Measurements from ENCODE around the gene RGS19. TPM values are rescaled to one million over a fixed set of nuclear protein-coding genes. Genes with fewer than 3 reads are reported as not detected.

The RGS19 gene
- total and polyA plus RNA-seq, 2 of the 8 experiments (the other 6 are each of a cell fraction or from before 2014, with no cell fraction given), result 12.7 to 16.8 TPM

- H3K23me2 ChIP-seq (ENCODE audit: low read depth, low read length), result no peaks in the 10 kb centered on the region
- no peak overlapping the region for H2BK12ac ChIP-seq (ENCODE audit: low read depth, low read length)
- TF ChIP-seq CEBPB (IDR thresholded peaks at IDR 0.05; ENCODE audit: low read depth, low read length) (no peak), CBX8 (IDR thresholded peaks at IDR 0.05; ENCODE audit: borderline replicate concordance, low read depth, low read length) (no peak), GABPA (IDR thresholded peaks at IDR 0.05; ENCODE audit: borderline replicate concordance, insufficient read depth, low read length) (no peak), BRCA1 (IDR thresholded peaks at IDR 0.05; ENCODE audit: low read depth, low read length) (no peak), HDAC6 (IDR thresholded peaks at IDR 0.05; ENCODE audit: low read depth, low read length) (no peak), RAD21 (IDR thresholded peaks at IDR 0.05 in 1 of 2, conservative IDR thresholded peaks at IDR 0.05 in 1 of 2; ENCODE audit: low read depth in 2 of 2, low read length in 2 of 2) (no peak), E2F6 (IDR thresholded peaks at IDR 0.05) (no peak), RFX5 (IDR thresholded peaks at IDR 0.05; ENCODE audit: borderline replicate concordance, low read depth, low read length) (no peak), POLR2AphosphoS5 (IDR thresholded peaks at IDR 0.05; ENCODE audit: low read depth, low read length) (no peak), ZNF274 (IDR thresholded peaks at IDR 0.05; ENCODE audit: borderline replicate concordance, extremely low read depth, low read length) (no peak)
- H2BK5ac ChIP-seq (ENCODE audit: low read depth, low read length), result no peak overlapping the region
- H3K27ac ChIP-seq (ENCODE audit: low read depth, low read length), result no peak overlapping the region
- no peak overlapping the region for H4K91ac ChIP-seq (replicated peaks; ENCODE audit: insufficient read length, low read length)
- H3K79me2 ChIP-seq (ENCODE audit: control insufficient read depth in 1 of 2, insufficient read depth in 2 of 2, low read length in 2 of 2), result no peaks in the 10 kb centered on the region
- no peak overlapping the region for H3K14ac ChIP-seq (ENCODE audit: insufficient read length)
- no peak overlapping the region for H3K4ac ChIP-seq (replicated peaks; ENCODE audit: insufficient read length, low read depth, low read length)
- H3K79me1 ChIP-seq (ENCODE audit: low read depth, low read length), result no peaks in the 10 kb centered on the region
- no peak overlapping the region for H2BK20ac ChIP-seq (ENCODE audit: low read length)
- no peak overlapping the region for H2BK120ac ChIP-seq (replicated peaks; ENCODE audit: low read depth, low read length)
- 88% methylated on average over 10 of the region's 10 CpGs; no CpG with 5 or more reads in 1 of the 2 experiments for WGBS, 2 experiments (ENCODE audit: extremely low coverage in 1 of 2, insufficient coverage in 1 of 2, insufficient read length in 1 of 2, insufficient replicate concordance in 2 of 2, low coverage in 1 of 2, low lambda C conversion rate in 2 of 2, missing lambda C conversion rate in 1 of 2)
- no peaks in the 10 kb centered on the region for H3K9me3 ChIP-seq (ENCODE audit: insufficient read depth in 2 of 2, low read depth in 1 of 2, low read length in 1 of 2)
- H4K5ac ChIP-seq (ENCODE audit: insufficient read length, low read depth, low read length), result no peak overlapping the region
- H3K27me3 ChIP-seq (replicated peaks in 1 of 4; ENCODE audit: control insufficient read depth in 3 of 4, extremely low read depth in 1 of 4, insufficient read depth in 3 of 4, low read length in 3 of 4), result peaks cover under 1 to 14% (median 6%) of the 10 kb centered on the region in 4 experiments; a peak in 6 of 7 replicates
- H3K9ac ChIP-seq (replicated peaks in 1 of 4; ENCODE audit: extremely low read depth in 1 of 4, low read depth in 3 of 4, low read length in 3 of 4), result no peak overlapping the region
- peak overlapping the region; percentile 35; the same call in 1 of the 2 replicates for H4K8ac ChIP-seq (ENCODE audit: extremely low read depth, insufficient read depth, low read length)
- H3K23ac ChIP-seq (ENCODE audit: insufficient read length), result no peak overlapping the region
- no peak overlapping the region; the same call in 1 of the 2 replicates for H2AK5ac ChIP-seq (ENCODE audit: low read depth, low read length)
- no peak overlapping the region for H3K56ac ChIP-seq (replicated peaks; ENCODE audit: insufficient read length, low read depth, low read length)
- no peak for DNase-seq (ENCODE audit: low read depth in 1 of 2, low spot score in 2 of 2)
- ChIA-PET CTCF (ENCODE audit: partially characterized antibody) (interaction anchor here (1.0 to 4.5 kb wide), 5 partner anchors 12 to 52 kb away, joined by 3 to 28 read pairs (median 5); no protein-coding TSS in a partner anchor), POLR2A (ENCODE audit: partially characterized antibody) (no interaction called here)
- H3K4me2 ChIP-seq (ENCODE audit: insufficient read depth in 1 of 2, low read depth in 2 of 2, low read length in 2 of 2), result no peak overlapping the region
- no peak overlapping the region for H2BK15ac ChIP-seq (ENCODE audit: low read length)
- no peak overlapping the region for H2AFZ ChIP-seq (ENCODE audit: low read length)
- no peak overlapping the region for H3K18ac ChIP-seq (ENCODE audit: extremely low read depth, low read length)
- H4K20me1 ChIP-seq (replicated peaks in 1 of 2; ENCODE audit: control insufficient read depth in 1 of 2, insufficient read depth in 2 of 2, low read length in 2 of 2), result peaks cover 1 to 2% of the 10 kb centered on the region in 2 experiments
- no peak overlapping the region for H3K4me3 ChIP-seq (ENCODE audit: extremely low read depth in 1 of 4, insufficient read depth in 2 of 4, low read depth in 3 of 4, low read length in 4 of 4)
- no peaks in the 10 kb centered on the region for H3K36me3 ChIP-seq (ENCODE audit: control insufficient read depth in 2 of 4, insufficient read depth in 4 of 4, low read length in 3 of 4)
- no peak for FAIRE-seq
- peaks cover 0 to 7% (median 2%) of the 10 kb centered on the region in 4 experiments; a peak in 4 of 7 replicates for H3K4me1 ChIP-seq (replicated peaks in 1 of 4; ENCODE audit: control insufficient read depth in 3 of 4, insufficient read depth in 4 of 4, low read length in 3 of 4)
Observed at GRCh38 chr20:64090165-64090564, 10.8 kb upstream of the RGS19 start.
